GM12878 (cell line): ENCODE results near the gene PLEKHJ1. TPM values are rescaled to one million over a fixed set of nuclear protein-coding genes. Genes with fewer than 3 reads are reported as not detected.

Experiments
- ATAC-seq: fragments of 200-7000 bp; cut with Tn5 transposase; 3 replicates; pipeline ENCODE4 v1.9.1; 2020; ENCODE audit warnings: mild to moderate bottlenecking, moderate library complexity
- BruUV-seq: library from RNA; stranded (reverse); fragments of 400-500 nt; replicated peaks from 2 replicates; lab custom pipeline; 2021; lab: Mats Ljungman, UMichigan
- CTCF ChIA-PET: fragments of 300-600 bp; sonication (Branson Sonifier 250); formaldehyde crosslinking; extraction: SDS; loops from one replicate; lab custom pipeline; 2021; ENCODE audit warnings: inconsistent platforms; lab: Yijun Ruan, JAX
- POLR2A ChIA-PET: fragments of 350-600 bp; formaldehyde crosslinking; extraction: SDS; loops from one replicate; lab custom pipeline; 2021; ENCODE audit warnings: inconsistent platforms; lab: Charles Lee
- RAD21 ChIA-PET: fragments of 300-600 bp; sonication (Branson Sonifier 250); formaldehyde crosslinking; loops from one replicate; lab custom pipeline; 2023; ENCODE audit warnings: antibody characterized with exemption; ENCODE audit not compliant: unreplicated experiment; lab: Charles Lee
- SMC1A ChIA-PET: fragments of 300-600 bp; sonication (Branson Sonifier 250); formaldehyde crosslinking; loops from one replicate; lab custom pipeline; 2023; ENCODE audit not compliant: unreplicated experiment, uncharacterized antibody; lab: Charles Lee
- DNase-seq: peaks from one replicate; pipeline ENCODE4 v3.0.0-alpha.2; 2011; ENCODE audit warnings: low read depth, low spot score
- FAIRE-seq: peaks from 3 replicates; lab custom pipeline; 2011; peaks lifted over from hg19 to GRCh38; lab: Jason Lieb, UNC
- H2AFZ ChIP-seq: 2 replicates; pipeline ENCODE4 v1.6.0; 2011; ENCODE audit warnings: low read depth, low read length, control low read depth; ENCODE audit not compliant: control insufficient read depth
- H3K27ac ChIP-seq: 2 replicates; pipeline ENCODE4 v1.5.1; 2011; ENCODE audit warnings: control low read depth; ENCODE audit not compliant: control insufficient read depth, insufficient read depth
- H3K27me3 ChIP-seq, 2 experiments: replicated peaks in 1 of 2; 2 replicates each; pipeline versions ENCODE4 v1.6.0 to v1.6.1; 2011; ENCODE audit warnings: low read length in 1 of 2; ENCODE audit not compliant: control insufficient read depth in 2 of 2, insufficient read depth in 2 of 2
- H3K36me3 ChIP-seq, 2 experiments: 2 replicates each; pipeline ENCODE4 v1.5.1; 2011; ENCODE audit warnings: low read length in 1 of 2; ENCODE audit not compliant: control insufficient read depth in 2 of 2, insufficient read depth in 2 of 2
- H3K4me1 ChIP-seq: 2 replicates; pipeline ENCODE4 v1.6.1; 2011; ENCODE audit warnings: mild to moderate bottlenecking, low read length, moderate library complexity, mixed read lengths; ENCODE audit not compliant: control insufficient read depth, insufficient read depth
- H3K4me2 ChIP-seq: 2 replicates; pipeline ENCODE4 v1.6.0; 2011; ENCODE audit warnings: control low read depth; ENCODE audit not compliant: control insufficient read depth, insufficient read depth
- H3K4me3 ChIP-seq: fragments of 200-600 bp; sonication (generic); 2 replicates; pipeline ENCODE4 v1.5.1; 2016
- H3K79me2 ChIP-seq: 2 replicates; pipeline ENCODE4 v1.6.0; 2011; ENCODE audit warnings: low read length; ENCODE audit not compliant: control insufficient read depth, insufficient read depth
- H3K9ac ChIP-seq: 2 replicates; pipeline ENCODE4 v1.8.0; 2011; ENCODE audit warnings: low read length, control low read depth, mixed read lengths; ENCODE audit not compliant: control insufficient read depth, insufficient read depth
- H3K9me3 ChIP-seq: replicated peaks from 3 replicates; pipeline ENCODE4 v1.5.1; 2011; ENCODE audit warnings: mild to moderate bottlenecking, low read length; ENCODE audit not compliant: control insufficient read depth, insufficient read depth
- H4K20me1 ChIP-seq: 2 replicates; pipeline ENCODE4 v1.6.0; 2011; ENCODE audit not compliant: control insufficient read depth, insufficient read depth
- BCL11A ChIP-seq: IDR thresholded peaks from 2 replicates; pipeline ENCODE4 v1.6.1; 2011; ENCODE audit warnings: low read depth, low read length
- ESRRA ChIP-seq: IDR thresholded peaks from 2 replicates; pipeline ENCODE4 v1.6.1; 2012; ENCODE audit warnings: mild to moderate bottlenecking, low read length, improper control_type of control experiment
- GATAD2B ChIP-seq: fragments of 450-650 bp; conservative IDR thresholded peaks from 2 replicates; pipeline ENCODE4 v1.6.1; 2017; ENCODE audit warnings: low read depth, mild to moderate bottlenecking, moderate library complexity
- JUNB ChIP-seq: IDR thresholded peaks from 2 replicates; pipeline ENCODE4 v1.6.1; 2016; ENCODE audit warnings: antibody characterized with exemption, mild to moderate bottlenecking
- MEF2B ChIP-seq: fragments of 450-650 bp; IDR thresholded peaks from 2 replicates; pipeline ENCODE4 v1.6.1; 2018; ENCODE audit warnings: mild to moderate bottlenecking, moderate library complexity; ENCODE audit not compliant: partially characterized antibody, poor library complexity, severe bottlenecking
- MTA3 ChIP-seq: IDR thresholded peaks from 2 replicates; pipeline ENCODE4 v1.6.1; 2012; ENCODE audit warnings: low read length, inconsistent platforms, borderline replicate concordance
- NR2C1 ChIP-seq: fragments of 450-650 bp; IDR thresholded peaks from 2 replicates; pipeline ENCODE4 v1.6.1; 2017; ENCODE audit warnings: antibody characterized with exemption, mild to moderate bottlenecking, moderate library complexity
- NR2C2 ChIP-seq: IDR thresholded peaks from 2 replicates; pipeline ENCODE4 v1.6.1; 2011; ENCODE audit warnings: borderline replicate concordance, low read depth; ENCODE audit not compliant: control insufficient read depth, insufficient read length
- POLR2A ChIP-seq: IDR thresholded peaks from 2 replicates; pipeline ENCODE4 v1.6.1; 2011; ENCODE audit warnings: low read depth, mild to moderate bottlenecking, low read length
- RAD21 ChIP-seq: IDR thresholded peaks from 2 replicates; pipeline ENCODE4 v1.6.1; 2011; ENCODE audit warnings: mild to moderate bottlenecking, low read depth, low read length, moderate library complexity; ENCODE audit not compliant: insufficient read depth
- RB1 ChIP-seq: fragments of 450-650 bp; formaldehyde crosslinking; IDR thresholded peaks from 2 replicates; pipeline ENCODE4 v1.6.1; 2017; ENCODE audit warnings: mild to moderate bottlenecking, borderline replicate concordance
- YBX1 ChIP-seq: fragments of 450-650 bp; IDR thresholded peaks from 2 replicates; pipeline ENCODE4 v1.6.1; 2016; ENCODE audit warnings: antibody characterized with exemption
- ZNF207 ChIP-seq: fragments of 450-650 bp; IDR thresholded peaks from 2 replicates; pipeline ENCODE4 v1.6.1; 2014; ENCODE audit warnings: antibody characterized with exemption, mild to moderate bottlenecking, borderline replicate concordance
- WGBS: methylation state at CpG from one replicate; pipeline ENCODE4 v1.1.6; 2016; ENCODE audit warnings: low lambda C conversion rate; ENCODE audit not compliant: insufficient replicate concordance, insufficient coverage; ENCODE audit errors: missing lambda C conversion rate; 5-methylcytosine and 5-hydroxymethylcytosine counted together
- in situ Hi-C: fragments of 300-500 bp; cut with MboI; formaldehyde crosslinking; loops from 9 replicates; pipeline ENCODE4 v1.14.3; 2018; ENCODE audit warnings: mixed read lengths
- intact Hi-C: fragments of 100-400 bp; cut with micrococcal nuclease; formaldehyde crosslinking; loops from one replicate; pipeline ENCODE4 v1.14.2; 2022; ENCODE audit not compliant: unreplicated experiment
- polyA plus RNA-seq, 11 experiments: library from polyadenylated mRNA; depleted of rRNA in 4 of 11; unstranded in 6 of 11; stranded (reverse) in 5 of 11; fragments of >200 nt; fragmentation: Nextera tagmentation in 4 of 11; fragmentation: Illumina TruSeq in 1 of 11; extraction: Ambion mirVana in 4 of 11; extraction: Trizol in 1 of 11; gene quantifications; 1 replicate in 1 of 11; 2 replicates in 10 of 11; pipeline versions ENCODE4 v1.2.1 to v1.2.3, GENCODE V29; 2011 to 2016; ENCODE audit warnings: inconsistent platforms in 2 of 11, missing spikeins in 2 of 11, low read depth in 1 of 11
- total RNA-seq, 4 experiments: library from RNA; depleted of rRNA in 3 of 4; stranded (reverse); fragments of >200 nt in 3 of 4; fragmentation: Illumina TruSeq in 1 of 4; extraction: Trizol in 1 of 4; gene quantifications; 2 replicates each; pipeline versions ENCODE4 v1.2.1 to v1.2.3, GENCODE V29; 2013 to 2021
- TF ChIP-seq, protein P1 (sequence below): IDR thresholded peaks from 2 replicates; pipeline ENCODE4 v1.6.1; 2011; ENCODE audit warnings: borderline replicate concordance, low read depth, mild to moderate bottlenecking, moderate library complexity, mixed read lengths, low read length; ENCODE audit not compliant: insufficient read depth; ENCODE audit errors: extremely low read length
- TF ChIP-seq, protein P2 (sequence below): IDR thresholded peaks from 2 replicates; pipeline ENCODE4 v1.6.1; 2012; ENCODE audit warnings: low read depth, low read length, improper control_type of control experiment
- TF ChIP-seq, protein P3 (sequence below), 3 experiments: IDR thresholded peaks in 2 of 3; conservative IDR thresholded peaks in 1 of 3; 2 replicates each; pipeline ENCODE4 v1.5.1; 2011; ENCODE audit warnings: low read depth in 3 of 3, low read length in 3 of 3, mild to moderate bottlenecking in 3 of 3, control low read depth in 2 of 3, moderate library complexity in 2 of 3, inconsistent platforms in 1 of 3, mixed read lengths in 1 of 3; ENCODE audit not compliant: control insufficient read depth in 2 of 3, insufficient read depth in 1 of 3; ENCODE audit errors: extremely low read depth in 1 of 3
- TF ChIP-seq, protein P4 (sequence below): fragments of 150-350 bp; IDR thresholded peaks from 2 replicates; pipeline ENCODE4 v1.6.1; 2016; ENCODE audit warnings: low read depth, low read length

PLEKHJ1 gene
- total and polyA plus RNA-seq, 10 of the 15 experiments (the other 5 are each of a cell fraction or from before 2014, with no cell fraction given): 1.3 to 133 (median 75.0) TPM

GRCh38 chr19:2207991-2208860 lies 27.9 kb downstream of the PLEKHJ1 start:
- H4K20me1 ChIP-seq: no peaks in the 10 kb centered on the region
- H2AFZ ChIP-seq: no peak overlapping the region
- DNase-seq (no peak), FAIRE-seq (no peak), ATAC-seq (peak; percentile 53)
- in situ Hi-C loops: no loop called here
- CTCF ChIA-PET: no interaction called here
- H3K79me2 ChIP-seq: no peaks in the 10 kb centered on the region
- SMC1A ChIA-PET: no interaction called here
- no peak overlapping the region for H3K4me3 ChIP-seq
- H3K36me3 ChIP-seq: peaks cover 25 to 63% of the 10 kb centered on the region in 2 experiments; a peak in 3 of 4 replicates
- H3K4me1 ChIP-seq: no peaks in the 10 kb centered on the region
- POLR2A ChIA-PET: interaction anchor here (0.5 kb wide), 1 partner anchor 51 kb away, joined by 4 read pairs; no protein-coding TSS in a partner anchor
- RAD21 ChIA-PET: interaction anchor here (0.6 kb wide), 1 partner anchor 56 kb away, joined by 5 read pairs; no protein-coding TSS in a partner anchor
- no TSS peak for BruUV-seq
- H3K27me3 ChIP-seq: no peaks in the 10 kb centered on the region
- H3K9me3 ChIP-seq: no peaks in the 10 kb centered on the region
- intact Hi-C loops: no loop called here
- H3K27ac ChIP-seq: no peak overlapping the region
- WGBS: 78% methylated on average over 30 of the region's 36 CpGs
- H3K4me2 ChIP-seq: no peak overlapping the region
- no peak overlapping the region for H3K9ac ChIP-seq
- TF ChIP-seq, protein P1, sequence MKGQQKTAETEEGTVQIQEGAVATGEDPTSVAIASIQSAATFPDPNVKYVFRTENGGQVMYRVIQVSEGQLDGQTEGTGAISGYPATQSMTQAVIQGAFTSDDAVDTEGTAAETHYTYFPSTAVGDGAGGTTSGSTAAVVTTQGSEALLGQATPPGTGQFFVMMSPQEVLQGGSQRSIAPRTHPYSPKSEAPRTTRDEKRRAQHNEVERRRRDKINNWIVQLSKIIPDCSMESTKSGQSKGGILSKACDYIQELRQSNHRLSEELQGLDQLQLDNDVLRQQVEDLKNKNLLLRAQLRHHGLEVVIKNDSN: no peak
- no peak for TF ChIP-seq YBX1
- TF ChIP-seq, protein P2, sequence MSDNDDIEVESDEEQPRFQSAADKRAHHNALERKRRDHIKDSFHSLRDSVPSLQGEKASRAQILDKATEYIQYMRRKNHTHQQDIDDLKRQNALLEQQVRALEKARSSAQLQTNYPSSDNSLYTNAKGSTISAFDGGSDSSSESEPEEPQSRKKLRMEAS: no peak
- no peak for TF ChIP-seq NR2C1
- no peak for TF ChIP-seq MTA3
- TF ChIP-seq RAD21: 0 out of 2 replicates have a peak, but pooled peaks have one; percentile 22
- TF ChIP-seq BCL11A: no peak
- TF ChIP-seq GATAD2B: no peak
- no peak for TF ChIP-seq ZNF207
- no peak for TF ChIP-seq NR2C2
- TF ChIP-seq MEF2B: no peak
- TF ChIP-seq RB1: no peak
- TF ChIP-seq ESRRA: no peak
- peak; percentile 29; the same call in 1 of the 2 replicates for TF ChIP-seq POLR2A
- no peak for TF ChIP-seq JUNB
- TF ChIP-seq, protein P3, sequence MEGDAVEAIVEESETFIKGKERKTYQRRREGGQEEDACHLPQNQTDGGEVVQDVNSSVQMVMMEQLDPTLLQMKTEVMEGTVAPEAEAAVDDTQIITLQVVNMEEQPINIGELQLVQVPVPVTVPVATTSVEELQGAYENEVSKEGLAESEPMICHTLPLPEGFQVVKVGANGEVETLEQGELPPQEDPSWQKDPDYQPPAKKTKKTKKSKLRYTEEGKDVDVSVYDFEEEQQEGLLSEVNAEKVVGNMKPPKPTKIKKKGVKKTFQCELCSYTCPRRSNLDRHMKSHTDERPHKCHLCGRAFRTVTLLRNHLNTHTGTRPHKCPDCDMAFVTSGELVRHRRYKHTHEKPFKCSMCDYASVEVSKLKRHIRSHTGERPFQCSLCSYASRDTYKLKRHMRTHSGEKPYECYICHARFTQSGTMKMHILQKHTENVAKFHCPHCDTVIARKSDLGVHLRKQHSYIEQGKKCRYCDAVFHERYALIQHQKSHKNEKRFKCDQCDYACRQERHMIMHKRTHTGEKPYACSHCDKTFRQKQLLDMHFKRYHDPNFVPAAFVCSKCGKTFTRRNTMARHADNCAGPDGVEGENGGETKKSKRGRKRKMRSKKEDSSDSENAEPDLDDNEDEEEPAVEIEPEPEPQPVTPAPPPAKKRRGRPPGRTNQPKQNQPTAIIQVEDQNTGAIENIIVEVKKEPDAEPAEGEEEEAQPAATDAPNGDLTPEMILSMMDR (IDR thresholded peaks at IDR 0.05 in 2 of 3, conservative IDR thresholded peaks at IDR 0.05 in 1 of 3; ENCODE audit: control insufficient read depth in 2 of 3, extremely low read depth in 1 of 3, insufficient read depth in 1 of 3, low read depth in 3 of 3, low read length in 3 of 3): peak in 2 of 3 experiments; percentile 24 to 26; a peak in 2 of 6 replicates
- TF ChIP-seq, protein P4, sequence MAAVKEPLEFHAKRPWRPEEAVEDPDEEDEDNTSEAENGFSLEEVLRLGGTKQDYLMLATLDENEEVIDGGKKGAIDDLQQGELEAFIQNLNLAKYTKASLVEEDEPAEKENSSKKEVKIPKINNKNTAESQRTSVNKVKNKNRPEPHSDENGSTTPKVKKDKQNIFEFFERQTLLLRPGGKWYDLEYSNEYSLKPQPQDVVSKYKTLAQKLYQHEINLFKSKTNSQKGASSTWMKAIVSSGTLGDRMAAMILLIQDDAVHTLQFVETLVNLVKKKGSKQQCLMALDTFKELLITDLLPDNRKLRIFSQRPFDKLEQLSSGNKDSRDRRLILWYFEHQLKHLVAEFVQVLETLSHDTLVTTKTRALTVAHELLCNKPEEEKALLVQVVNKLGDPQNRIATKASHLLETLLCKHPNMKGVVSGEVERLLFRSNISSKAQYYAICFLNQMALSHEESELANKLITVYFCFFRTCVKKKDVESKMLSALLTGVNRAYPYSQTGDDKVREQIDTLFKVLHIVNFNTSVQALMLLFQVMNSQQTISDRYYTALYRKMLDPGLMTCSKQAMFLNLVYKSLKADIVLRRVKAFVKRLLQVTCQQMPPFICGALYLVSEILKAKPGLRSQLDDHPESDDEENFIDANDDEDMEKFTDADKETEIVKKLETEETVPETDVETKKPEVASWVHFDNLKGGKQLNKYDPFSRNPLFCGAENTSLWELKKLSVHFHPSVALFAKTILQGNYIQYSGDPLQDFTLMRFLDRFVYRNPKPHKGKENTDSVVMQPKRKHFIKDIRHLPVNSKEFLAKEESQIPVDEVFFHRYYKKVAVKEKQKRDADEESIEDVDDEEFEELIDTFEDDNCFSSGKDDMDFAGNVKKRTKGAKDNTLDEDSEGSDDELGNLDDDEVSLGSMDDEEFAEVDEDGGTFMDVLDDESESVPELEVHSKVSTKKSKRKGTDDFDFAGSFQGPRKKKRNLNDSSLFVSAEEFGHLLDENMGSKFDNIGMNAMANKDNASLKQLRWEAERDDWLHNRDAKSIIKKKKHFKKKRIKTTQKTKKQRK: no peak
